K562 (cell line): ENCODE data around the gene TFE3. TPM values are rescaled to one million over a fixed set of nuclear protein-coding genes. Genes with fewer than 3 reads are reported as not detected.
A peak's percentile ranks its signal among the peaks of the same experiment; 100 is the strongest.

Experiments used
- DDX20 ChIP-seq: fragments of 450-650 bp; IDR thresholded peaks from 2 replicates; pipeline ENCODE4 v1.6.1; 2016; ENCODE audit warnings: missing genetic modification characterization, low read depth, mild to moderate bottlenecking, missing compliant biosample characterization, moderate library complexity
- ELF2 ChIP-seq: fragments of 250-450 bp; sonication (Bioruptor Pico); IDR thresholded peaks from 2 replicates; pipeline ENCODE4 v1.5.0; 2021; ENCODE audit warnings: mild to moderate bottlenecking
- MEF2D ChIP-seq: conservative IDR thresholded peaks from 2 replicates; pipeline ENCODE4 v1.6.1; 2016; ENCODE audit warnings: low read depth, missing genetic modification characterization, missing compliant biosample characterization
- NFRKB ChIP-seq: fragments of 450-650 bp; IDR thresholded peaks from 2 replicates; pipeline ENCODE4 v1.6.1; 2016; ENCODE audit warnings: low read depth
- NRF1 ChIP-seq, 2 experiments: fragments of 450-650 bp; IDR thresholded peaks in 1 of 2; conservative IDR thresholded peaks in 1 of 2; 2 replicates each; pipeline ENCODE4 v1.6.1; 2014; ENCODE audit warnings: mild to moderate bottlenecking in 2 of 2
- SIN3B ChIP-seq: fragments of 450-650 bp; IDR thresholded peaks from 2 replicates; pipeline ENCODE4 v1.6.1; 2017; ENCODE audit warnings: low read depth, mild to moderate bottlenecking, moderate library complexity
- SRSF1 ChIP-seq: fragments of 200-400 bp; formaldehyde crosslinking; IDR thresholded peaks from 2 replicates; pipeline ENCODE4 v1.6.1; 2017; ENCODE audit warnings: mild to moderate bottlenecking, low read depth, low read length, moderate library complexity
- polyA plus RNA-seq, 8 experiments: library from polyadenylated mRNA; depleted of rRNA in 4 of 8; stranded (reverse) in 5 of 8; unstranded in 3 of 8; fragments of >200 nt; fragmentation: Nextera tagmentation in 2 of 8; fragmentation: Illumina TruSeq in 1 of 8; extraction: Ambion mirVana in 2 of 8; extraction: Trizol in 1 of 8; gene quantifications; 2 replicates each; pipeline versions ENCODE4 v1.2.1 to v1.2.3, GENCODE V29; 2011 to 2014; ENCODE audit warnings: inconsistent platforms in 1 of 8, missing spikeins in 1 of 8
- total RNA-seq, 7 experiments: library from RNA; depleted of rRNA in 6 of 7; stranded (reverse); fragments of >200 nt in 6 of 7; fragmentation: Illumina TruSeq in 2 of 7; extraction: Trizol in 2 of 7; gene quantifications; 2 replicates each; pipeline versions ENCODE4 v1.2.1 to v1.2.3, GENCODE V29; 2011 to 2021; ENCODE audit warnings: low replicate concordance in 1 of 7
- TF ChIP-seq, protein P1 (sequence below): sonication (generic); formaldehyde crosslinking; IDR thresholded peaks from 2 replicates; pipeline ENCODE4 v1.8.1; 2023; ENCODE audit warnings: mild to moderate bottlenecking, missing genetic modification reagents
- TF ChIP-seq, protein P2 (sequence below), 2 experiments: fragments of 200-800 bp in 1 of 2; sonication (Bioruptor generic) in 1 of 2; sonication (generic) in 1 of 2; formaldehyde crosslinking in 1 of 2; IDR thresholded peaks in 1 of 2; conservative IDR thresholded peaks in 1 of 2; 2 replicates each; pipeline versions ENCODE4 v1.5.0 to v1.6.1; 2016 to 2020; ENCODE audit warnings: missing compliant biosample characterization in 1 of 2, missing genetic modification characterization in 1 of 2, missing genetic modification reagents in 1 of 2
- TF ChIP-seq, protein P3 (sequence below): sonication (generic); formaldehyde crosslinking; IDR thresholded peaks from 2 replicates; pipeline ENCODE4 v1.8.1; 2023; ENCODE audit warnings: missing genetic modification reagents, mild to moderate bottlenecking, borderline replicate concordance
- TF ChIP-seq, protein P4 (sequence below): fragments of 250-450 bp; sonication (Bioruptor Pico); IDR thresholded peaks from 2 replicates; pipeline ENCODE4 v1.4.0; 2020; ENCODE audit warnings: mild to moderate bottlenecking
- TF ChIP-seq, protein P5 (sequence below): IDR thresholded peaks from 2 replicates; pipeline ENCODE4 v1.6.1; 2011; ENCODE audit warnings: borderline replicate concordance, low read depth, mild to moderate bottlenecking, moderate library complexity, low read length; ENCODE audit not compliant: insufficient read depth, poor library complexity, severe bottlenecking

The TFE3 gene
- total and polyA plus RNA-seq, 9 of the 15 experiments (the other 6 are each of a cell fraction or from before 2014, with no cell fraction given), result 1.9 to 20.3 (median 11.9) TPM

DNA sequence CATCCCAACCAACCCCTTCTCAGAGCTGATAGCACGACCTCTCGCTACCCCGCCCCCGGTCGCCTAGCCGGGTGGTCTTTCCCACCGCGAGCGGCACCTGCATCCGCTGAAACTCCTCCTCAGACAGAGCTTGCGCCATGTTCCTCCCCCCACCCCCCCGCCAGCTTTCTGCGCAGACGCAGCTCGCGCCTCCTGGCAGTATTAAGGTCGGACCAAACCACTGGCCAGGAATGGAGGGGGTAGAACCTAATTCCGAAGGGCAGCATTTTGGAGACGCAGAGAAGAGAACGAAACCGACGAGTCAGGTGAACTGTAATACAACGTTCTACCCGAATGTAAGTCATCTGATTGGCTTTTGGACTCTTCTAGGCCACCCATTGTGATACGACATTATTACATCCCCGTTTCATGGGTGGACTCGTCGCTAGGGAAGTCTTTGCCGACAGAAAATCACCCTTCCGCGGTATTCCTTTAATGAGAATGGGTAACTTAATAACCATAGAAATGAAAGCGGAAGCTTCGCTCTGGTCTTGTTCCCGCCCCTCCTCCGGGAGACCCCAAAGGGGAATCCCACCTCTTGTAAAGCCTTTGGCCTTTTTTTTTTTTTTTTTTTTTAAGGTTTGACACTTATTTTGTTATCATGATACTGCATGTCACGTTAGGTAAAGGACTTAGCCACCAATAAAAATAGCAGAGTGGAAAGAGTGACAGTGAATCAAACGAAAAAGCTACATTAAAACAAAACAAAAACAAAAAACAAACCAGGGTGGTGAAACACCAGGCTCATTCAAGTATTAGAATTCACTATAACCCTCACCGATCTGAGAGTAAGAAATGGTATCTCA is 40.8 kb downstream of the TFE3 start, which contains the start of gene GRIPAP1 (continued):
- TF ChIP-seq, protein P1, sequence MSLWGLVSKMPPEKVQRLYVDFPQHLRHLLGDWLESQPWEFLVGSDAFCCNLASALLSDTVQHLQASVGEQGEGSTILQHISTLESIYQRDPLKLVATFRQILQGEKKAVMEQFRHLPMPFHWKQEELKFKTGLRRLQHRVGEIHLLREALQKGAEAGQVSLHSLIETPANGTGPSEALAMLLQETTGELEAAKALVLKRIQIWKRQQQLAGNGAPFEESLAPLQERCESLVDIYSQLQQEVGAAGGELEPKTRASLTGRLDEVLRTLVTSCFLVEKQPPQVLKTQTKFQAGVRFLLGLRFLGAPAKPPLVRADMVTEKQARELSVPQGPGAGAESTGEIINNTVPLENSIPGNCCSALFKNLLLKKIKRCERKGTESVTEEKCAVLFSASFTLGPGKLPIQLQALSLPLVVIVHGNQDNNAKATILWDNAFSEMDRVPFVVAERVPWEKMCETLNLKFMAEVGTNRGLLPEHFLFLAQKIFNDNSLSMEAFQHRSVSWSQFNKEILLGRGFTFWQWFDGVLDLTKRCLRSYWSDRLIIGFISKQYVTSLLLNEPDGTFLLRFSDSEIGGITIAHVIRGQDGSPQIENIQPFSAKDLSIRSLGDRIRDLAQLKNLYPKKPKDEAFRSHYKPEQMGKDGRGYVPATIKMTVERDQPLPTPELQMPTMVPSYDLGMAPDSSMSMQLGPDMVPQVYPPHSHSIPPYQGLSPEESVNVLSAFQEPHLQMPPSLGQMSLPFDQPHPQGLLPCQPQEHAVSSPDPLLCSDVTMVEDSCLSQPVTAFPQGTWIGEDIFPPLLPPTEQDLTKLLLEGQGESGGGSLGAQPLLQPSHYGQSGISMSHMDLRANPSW, result no peak
- TF ChIP-seq DDX20 (tag), result no peak
- no peak for TF ChIP-seq ELF2 (CRISPR knock-in tag)
- TF ChIP-seq NRF1 (conservative IDR thresholded peaks at IDR 0.05 in 1 of 2, IDR thresholded peaks at IDR 0.05 in 1 of 2), result peak; percentile 93 to 95
- TF ChIP-seq, protein P2, sequence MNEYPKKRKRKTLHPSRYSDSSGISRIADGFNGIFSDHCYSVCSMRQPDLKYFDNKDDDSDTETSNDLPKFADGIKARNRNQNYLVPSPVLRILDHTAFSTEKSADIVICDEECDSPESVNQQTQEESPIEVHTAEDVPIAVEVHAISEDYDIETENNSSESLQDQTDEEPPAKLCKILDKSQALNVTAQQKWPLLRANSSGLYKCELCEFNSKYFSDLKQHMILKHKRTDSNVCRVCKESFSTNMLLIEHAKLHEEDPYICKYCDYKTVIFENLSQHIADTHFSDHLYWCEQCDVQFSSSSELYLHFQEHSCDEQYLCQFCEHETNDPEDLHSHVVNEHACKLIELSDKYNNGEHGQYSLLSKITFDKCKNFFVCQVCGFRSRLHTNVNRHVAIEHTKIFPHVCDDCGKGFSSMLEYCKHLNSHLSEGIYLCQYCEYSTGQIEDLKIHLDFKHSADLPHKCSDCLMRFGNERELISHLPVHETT (CRISPR knock-in tag; conservative IDR thresholded peaks at IDR 0.05 in 1 of 2, IDR thresholded peaks at IDR 0.05 in 1 of 2), result peak in 1 of 2 experiments; percentile 48; a peak in 1 of 4 replicates
- TF ChIP-seq, protein P3, sequence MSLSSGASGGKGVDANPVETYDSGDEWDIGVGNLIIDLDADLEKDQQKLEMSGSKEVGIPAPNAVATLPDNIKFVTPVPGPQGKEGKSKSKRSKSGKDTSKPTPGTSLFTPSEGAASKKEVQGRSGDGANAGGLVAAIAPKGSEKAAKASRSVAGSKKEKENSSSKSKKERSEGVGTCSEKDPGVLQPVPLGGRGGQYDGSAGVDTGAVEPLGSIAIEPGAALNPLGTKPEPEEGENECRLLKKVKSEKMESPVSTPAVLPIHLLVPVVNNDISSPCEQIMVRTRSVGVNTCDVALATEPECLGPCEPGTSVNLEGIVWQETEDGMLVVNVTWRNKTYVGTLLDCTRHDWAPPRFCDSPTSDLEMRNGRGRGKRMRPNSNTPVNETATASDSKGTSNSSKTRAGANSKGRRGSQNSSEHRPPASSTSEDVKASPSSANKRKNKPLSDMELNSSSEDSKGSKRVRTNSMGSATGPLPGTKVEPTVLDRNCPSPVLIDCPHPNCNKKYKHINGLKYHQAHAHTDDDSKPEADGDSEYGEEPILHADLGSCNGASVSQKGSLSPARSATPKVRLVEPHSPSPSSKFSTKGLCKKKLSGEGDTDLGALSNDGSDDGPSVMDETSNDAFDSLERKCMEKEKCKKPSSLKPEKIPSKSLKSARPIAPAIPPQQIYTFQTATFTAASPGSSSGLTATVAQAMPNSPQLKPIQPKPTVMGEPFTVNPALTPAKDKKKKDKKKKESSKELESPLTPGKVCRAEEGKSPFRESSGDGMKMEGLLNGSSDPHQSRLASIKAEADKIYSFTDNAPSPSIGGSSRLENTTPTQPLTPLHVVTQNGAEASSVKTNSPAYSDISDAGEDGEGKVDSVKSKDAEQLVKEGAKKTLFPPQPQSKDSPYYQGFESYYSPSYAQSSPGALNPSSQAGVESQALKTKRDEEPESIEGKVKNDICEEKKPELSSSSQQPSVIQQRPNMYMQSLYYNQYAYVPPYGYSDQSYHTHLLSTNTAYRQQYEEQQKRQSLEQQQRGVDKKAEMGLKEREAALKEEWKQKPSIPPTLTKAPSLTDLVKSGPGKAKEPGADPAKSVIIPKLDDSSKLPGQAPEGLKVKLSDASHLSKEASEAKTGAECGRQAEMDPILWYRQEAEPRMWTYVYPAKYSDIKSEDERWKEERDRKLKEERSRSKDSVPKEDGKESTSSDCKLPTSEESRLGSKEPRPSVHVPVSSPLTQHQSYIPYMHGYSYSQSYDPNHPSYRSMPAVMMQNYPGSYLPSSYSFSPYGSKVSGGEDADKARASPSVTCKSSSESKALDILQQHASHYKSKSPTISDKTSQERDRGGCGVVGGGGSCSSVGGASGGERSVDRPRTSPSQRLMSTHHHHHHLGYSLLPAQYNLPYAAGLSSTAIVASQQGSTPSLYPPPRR (CRISPR knock-in tag), result 0 out of 2 replicates have a peak, but pooled peaks have one; percentile 44
- TF ChIP-seq, protein P4, sequence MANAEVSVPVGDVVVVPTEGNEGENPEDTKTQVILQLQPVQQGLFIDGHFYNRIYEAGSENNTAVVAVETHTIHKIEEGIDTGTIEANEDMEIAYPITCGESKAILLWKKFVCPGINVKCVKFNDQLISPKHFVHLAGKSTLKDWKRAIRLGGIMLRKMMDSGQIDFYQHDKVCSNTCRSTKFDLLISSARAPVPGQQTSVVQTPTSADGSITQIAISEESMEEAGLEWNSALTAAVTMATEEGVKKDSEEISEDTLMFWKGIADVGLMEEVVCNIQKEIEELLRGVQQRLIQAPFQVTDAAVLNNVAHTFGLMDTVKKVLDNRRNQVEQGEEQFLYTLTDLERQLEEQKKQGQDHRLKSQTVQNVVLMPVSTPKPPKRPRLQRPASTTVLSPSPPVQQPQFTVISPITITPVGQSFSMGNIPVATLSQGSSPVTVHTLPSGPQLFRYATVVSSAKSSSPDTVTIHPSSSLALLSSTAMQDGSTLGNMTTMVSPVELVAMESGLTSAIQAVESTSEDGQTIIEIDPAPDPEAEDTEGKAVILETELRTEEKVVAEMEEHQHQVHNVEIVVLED, result no peak
- TF ChIP-seq SRSF1, result no peak
- 0 out of 2 replicates have a peak, but pooled peaks have one; percentile 50 for TF ChIP-seq SIN3B
- no peak for TF ChIP-seq MEF2D (tag)
- TF ChIP-seq, protein P5, sequence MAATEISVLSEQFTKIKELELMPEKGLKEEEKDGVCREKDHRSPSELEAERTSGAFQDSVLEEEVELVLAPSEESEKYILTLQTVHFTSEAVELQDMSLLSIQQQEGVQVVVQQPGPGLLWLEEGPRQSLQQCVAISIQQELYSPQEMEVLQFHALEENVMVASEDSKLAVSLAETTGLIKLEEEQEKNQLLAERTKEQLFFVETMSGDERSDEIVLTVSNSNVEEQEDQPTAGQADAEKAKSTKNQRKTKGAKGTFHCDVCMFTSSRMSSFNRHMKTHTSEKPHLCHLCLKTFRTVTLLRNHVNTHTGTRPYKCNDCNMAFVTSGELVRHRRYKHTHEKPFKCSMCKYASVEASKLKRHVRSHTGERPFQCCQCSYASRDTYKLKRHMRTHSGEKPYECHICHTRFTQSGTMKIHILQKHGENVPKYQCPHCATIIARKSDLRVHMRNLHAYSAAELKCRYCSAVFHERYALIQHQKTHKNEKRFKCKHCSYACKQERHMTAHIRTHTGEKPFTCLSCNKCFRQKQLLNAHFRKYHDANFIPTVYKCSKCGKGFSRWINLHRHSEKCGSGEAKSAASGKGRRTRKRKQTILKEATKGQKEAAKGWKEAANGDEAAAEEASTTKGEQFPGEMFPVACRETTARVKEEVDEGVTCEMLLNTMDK, result no peak
- TF ChIP-seq NFRKB, result peak; percentile 65; the same call in 1 of the 2 replicates
